Ishikawa (cell line): ENCODE measurements around the gene WDHD1.

Experiments used
- CEBPB ChIP-seq: IDR thresholded peaks from 2 replicates; pipeline ENCODE4 v1.6.1; 2012
- CREB1 ChIP-seq: IDR thresholded peaks from 2 replicates; pipeline ENCODE4 v1.6.1; 2012; ENCODE audit warnings: low read depth
- EGR1 ChIP-seq: IDR thresholded peaks from 2 replicates; pipeline ENCODE4 v1.6.1; 2012
- EP300 ChIP-seq: IDR thresholded peaks from 2 replicates; pipeline ENCODE4 v1.6.1; 2012; ENCODE audit warnings: borderline replicate concordance
- FOXM1 ChIP-seq: IDR thresholded peaks from 2 replicates; pipeline ENCODE4 v1.6.1; 2012; ENCODE audit warnings: low read depth, borderline replicate concordance
- NFIC ChIP-seq: IDR thresholded peaks from 2 replicates; pipeline ENCODE4 v1.6.1; 2012
- RAD21 ChIP-seq: IDR thresholded peaks from 2 replicates; pipeline ENCODE4 v1.6.1; 2012; ENCODE audit warnings: low read depth
- TAF1 ChIP-seq: IDR thresholded peaks from 2 replicates; pipeline ENCODE4 v1.6.1; 2012; ENCODE audit warnings: low read depth, mild to moderate bottlenecking
- TCF12 ChIP-seq: IDR thresholded peaks from 2 replicates; pipeline ENCODE4 v1.6.1; 2012; ENCODE audit warnings: low read depth
- TEAD4 ChIP-seq: IDR thresholded peaks from 2 replicates; pipeline ENCODE4 v1.6.1; 2012
- USF1 ChIP-seq: IDR thresholded peaks from 2 replicates; pipeline ENCODE4 v1.6.1; 2012
- YY1 ChIP-seq: IDR thresholded peaks from 2 replicates; pipeline ENCODE4 v1.6.1; 2012; ENCODE audit warnings: low read depth
- ZBTB7A ChIP-seq: IDR thresholded peaks from 2 replicates; pipeline ENCODE4 v1.6.1; 2012; ENCODE audit warnings: low read depth
- TF ChIP-seq, protein P1 (sequence below): IDR thresholded peaks from 2 replicates; pipeline ENCODE4 v1.6.1; 2012; ENCODE audit warnings: low read depth, mild to moderate bottlenecking
- TF ChIP-seq, protein P2 (sequence below): IDR thresholded peaks from 2 replicates; pipeline ENCODE4 v1.6.1; 2012

Gene WDHD1

DNA sequence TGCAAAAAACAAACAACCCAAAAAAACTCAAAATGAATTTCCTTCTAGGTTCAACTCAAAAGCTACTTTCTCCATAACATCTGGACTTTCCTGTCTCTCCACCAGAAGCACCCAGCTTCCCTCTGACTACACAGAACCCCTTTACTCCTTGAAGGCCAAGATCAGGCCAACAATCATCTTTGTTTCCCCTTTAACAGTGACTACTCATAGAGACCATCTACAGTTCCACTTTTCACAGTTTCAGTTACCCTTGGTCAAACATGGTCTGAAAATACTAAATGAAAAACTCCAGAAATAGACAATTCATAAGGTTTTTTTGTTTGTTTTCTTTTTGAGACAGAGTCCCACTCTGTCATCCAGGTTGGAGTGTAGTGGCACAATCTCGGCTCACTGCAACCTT lies 136.1 kb downstream of the WDHD1 start:
- TF ChIP-seq CEBPB = no peak
- no peak for TF ChIP-seq EP300
- no peak for TF ChIP-seq EGR1
- TF ChIP-seq, protein P1, sequence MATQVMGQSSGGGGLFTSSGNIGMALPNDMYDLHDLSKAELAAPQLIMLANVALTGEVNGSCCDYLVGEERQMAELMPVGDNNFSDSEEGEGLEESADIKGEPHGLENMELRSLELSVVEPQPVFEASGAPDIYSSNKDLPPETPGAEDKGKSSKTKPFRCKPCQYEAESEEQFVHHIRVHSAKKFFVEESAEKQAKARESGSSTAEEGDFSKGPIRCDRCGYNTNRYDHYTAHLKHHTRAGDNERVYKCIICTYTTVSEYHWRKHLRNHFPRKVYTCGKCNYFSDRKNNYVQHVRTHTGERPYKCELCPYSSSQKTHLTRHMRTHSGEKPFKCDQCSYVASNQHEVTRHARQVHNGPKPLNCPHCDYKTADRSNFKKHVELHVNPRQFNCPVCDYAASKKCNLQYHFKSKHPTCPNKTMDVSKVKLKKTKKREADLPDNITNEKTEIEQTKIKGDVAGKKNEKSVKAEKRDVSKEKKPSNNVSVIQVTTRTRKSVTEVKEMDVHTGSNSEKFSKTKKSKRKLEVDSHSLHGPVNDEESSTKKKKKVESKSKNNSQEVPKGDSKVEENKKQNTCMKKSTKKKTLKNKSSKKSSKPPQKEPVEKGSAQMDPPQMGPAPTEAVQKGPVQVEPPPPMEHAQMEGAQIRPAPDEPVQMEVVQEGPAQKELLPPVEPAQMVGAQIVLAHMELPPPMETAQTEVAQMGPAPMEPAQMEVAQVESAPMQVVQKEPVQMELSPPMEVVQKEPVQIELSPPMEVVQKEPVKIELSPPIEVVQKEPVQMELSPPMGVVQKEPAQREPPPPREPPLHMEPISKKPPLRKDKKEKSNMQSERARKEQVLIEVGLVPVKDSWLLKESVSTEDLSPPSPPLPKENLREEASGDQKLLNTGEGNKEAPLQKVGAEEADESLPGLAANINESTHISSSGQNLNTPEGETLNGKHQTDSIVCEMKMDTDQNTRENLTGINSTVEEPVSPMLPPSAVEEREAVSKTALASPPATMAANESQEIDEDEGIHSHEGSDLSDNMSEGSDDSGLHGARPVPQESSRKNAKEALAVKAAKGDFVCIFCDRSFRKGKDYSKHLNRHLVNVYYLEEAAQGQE = no peak
- no peak for TF ChIP-seq RAD21
- TF ChIP-seq FOXM1 = no peak
- TF ChIP-seq, protein P2, sequence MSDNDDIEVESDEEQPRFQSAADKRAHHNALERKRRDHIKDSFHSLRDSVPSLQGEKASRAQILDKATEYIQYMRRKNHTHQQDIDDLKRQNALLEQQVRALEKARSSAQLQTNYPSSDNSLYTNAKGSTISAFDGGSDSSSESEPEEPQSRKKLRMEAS = no peak
- no peak for TF ChIP-seq YY1
- no peak for TF ChIP-seq TCF12
- TF ChIP-seq NFIC = no peak
- TF ChIP-seq CREB1 = no peak
- no peak for TF ChIP-seq TAF1
- no peak for TF ChIP-seq TEAD4
- TF ChIP-seq USF1 = no peak
- no peak for TF ChIP-seq ZBTB7A

- TF ChIP-seq CEBPB (no peak), CREB1 (no peak), TAF1 (no peak), EGR1 (no peak), USF1 (no peak), RAD21 (no peak), ZBTB7A (no peak), NFIC (no peak), YY1 (no peak), TCF12 (no peak), TEAD4 (no peak), EP300 (no peak), FOXM1 (no peak)
- TF ChIP-seq, protein P1 = no peak
- TF ChIP-seq, protein P2 = no peak
Measured at GRCh38 chr14:54889919-54890318, 137.0 kb downstream of the WDHD1 start.
